ENCODE measurements around the gene GPX1. TPM values are rescaled to one million over a fixed set of nuclear protein-coding genes. Genes with fewer than 3 reads are reported as not detected.
A peak's percentile ranks its signal among the peaks of the same experiment; 100 is the strongest.
"Not testable (repeated sequence)": the region's sequence is repeated elsewhere in the genome, so short reads cannot be mapped to it uniquely, and the experiment has no call there.

The GPX1 gene
- total RNA-seq, 1 donor, result 183 TPM

- H3K4me2 ChIP-seq (ENCODE audit: insufficient read depth, low read length), result peak overlapping the region; percentile 87
- H3K79me2 ChIP-seq (ENCODE audit: insufficient read depth, low read length), result peaks cover 56% of the 10 kb centered on the region
- H3K9me3 ChIP-seq (ENCODE audit: low read depth, low read length), result no peaks in the 10 kb centered on the region
- H3K27ac ChIP-seq (ENCODE audit: low read depth, low read length), result peak overlapping the region; percentile 89
- peaks cover 64% of the 10 kb centered on the region for H3K36me3 ChIP-seq (ENCODE audit: insufficient read depth, low read length)
- no peak overlapping the region for H2AFZ ChIP-seq (ENCODE audit: low read length)
- no peak for TF ChIP-seq CTCF (IDR thresholded peaks at IDR 0.05; ENCODE audit: extremely low read depth, low read depth, low read length)
- H3K4me1 ChIP-seq (ENCODE audit: insufficient read depth, low read length), result peaks cover 54% of the 10 kb centered on the region
- H3K27me3 ChIP-seq (ENCODE audit: insufficient read depth, low read length), result no peaks in the 10 kb centered on the region
- peak; percentile 76 for DNase-seq (ENCODE audit: insufficient read length, low spot score, missing footprints)
- peaks cover 26% of the 10 kb centered on the region for H4K20me1 ChIP-seq (ENCODE audit: insufficient read depth, low read length)
- H3K4me3 ChIP-seq (ENCODE audit: insufficient read depth, low read length), result peak overlapping the region; percentile 79
Measured at GRCh38 chr3:49358884-49359225, 702 bp upstream of the GPX1 start.

GRCh38 chr3:49357443-49358216 is 523 bp downstream of the GPX1 start:
- Histone ChIP-seq H3K36me3 (ENCODE audit: insufficient read depth, low read length) (peaks cover 54% of the 10 kb centered on the region), H4K20me1 (ENCODE audit: insufficient read depth, low read length) (peaks cover 15% of the 10 kb centered on the region), H3K4me2 (ENCODE audit: insufficient read depth, low read length) (peak overlapping the region; percentile 87), H3K27ac (ENCODE audit: low read depth, low read length) (peak overlapping the region; percentile 89), H3K4me1 (ENCODE audit: insufficient read depth, low read length) (peaks cover 46% of the 10 kb centered on the region), H3K4me3 (ENCODE audit: insufficient read depth, low read length) (peak overlapping the region; percentile 79), H3K79me2 (ENCODE audit: insufficient read depth, low read length) (peaks cover 44% of the 10 kb centered on the region)
- DNase-seq (ENCODE audit: insufficient read length, low spot score, missing footprints), result peak; percentile 98
- H3K9me3 ChIP-seq (ENCODE audit: low read depth, low read length); H2AFZ ChIP-seq (ENCODE audit: low read length); H3K27me3 ChIP-seq (ENCODE audit: insufficient read depth, low read length): not testable (repeated sequence)

GRCh38 chr3:49357095-49357442 is 1.1 kb downstream of the GPX1 start:
- H2AFZ ChIP-seq (ENCODE audit: low read length); H3K27me3 ChIP-seq (ENCODE audit: insufficient read depth, low read length); DNase-seq (ENCODE audit: insufficient read length, low spot score, missing footprints); H3K9me3 ChIP-seq (ENCODE audit: low read depth, low read length): not testable (repeated sequence)
- Histone ChIP-seq H3K4me3 (ENCODE audit: insufficient read depth, low read length) (peak overlapping the region; percentile 79), H3K36me3 (ENCODE audit: insufficient read depth, low read length) (peaks cover 49% of the 10 kb centered on the region), H3K4me1 (ENCODE audit: insufficient read depth, low read length) (peaks cover 46% of the 10 kb centered on the region), H4K20me1 (ENCODE audit: insufficient read depth, low read length) (peaks cover 12% of the 10 kb centered on the region), H3K27ac (ENCODE audit: low read depth, low read length) (peak overlapping the region; percentile 89), H3K4me2 (ENCODE audit: insufficient read depth, low read length) (peak overlapping the region; percentile 87), H3K79me2 (ENCODE audit: insufficient read depth, low read length) (peaks cover 38% of the 10 kb centered on the region)

GRCh38 chr3:49352890-49353421 is 5.2 kb downstream of the GPX1 start:
- Histone ChIP-seq H2AFZ (ENCODE audit: low read length) (no peak overlapping the region), H3K36me3 (ENCODE audit: insufficient read depth, low read length) (peaks cover 18% of the 10 kb centered on the region), H3K4me2 (ENCODE audit: insufficient read depth, low read length) (no peak overlapping the region), H3K27me3 (ENCODE audit: insufficient read depth, low read length) (no peaks in the 10 kb centered on the region), H3K27ac (ENCODE audit: low read depth, low read length) (peak overlapping the region; percentile 40), H3K4me3 (ENCODE audit: insufficient read depth, low read length) (no peak overlapping the region), H3K79me2 (ENCODE audit: insufficient read depth, low read length) (peaks cover 19% of the 10 kb centered on the region), H4K20me1 (ENCODE audit: insufficient read depth, low read length) (peaks cover 12% of the 10 kb centered on the region), H3K4me1 (ENCODE audit: insufficient read depth, low read length) (peaks cover 36% of the 10 kb centered on the region), H3K9me3 (ENCODE audit: low read depth, low read length) (no peaks in the 10 kb centered on the region)
- no peak for DNase-seq (ENCODE audit: insufficient read length, low spot score, missing footprints)
- TF ChIP-seq CTCF (IDR thresholded peaks at IDR 0.05; ENCODE audit: extremely low read depth, low read depth, low read length), result no peak

- DNase-seq (ENCODE audit: insufficient read length, low spot score, missing footprints), result no peak
- no peaks in the 10 kb centered on the region for H3K9me3 ChIP-seq (ENCODE audit: low read depth, low read length)
- no peak overlapping the region for H3K4me3 ChIP-seq (ENCODE audit: insufficient read depth, low read length)
- H3K36me3 ChIP-seq (ENCODE audit: insufficient read depth, low read length), result peaks cover 18% of the 10 kb centered on the region
- H3K4me2 ChIP-seq (ENCODE audit: insufficient read depth, low read length), result peak overlapping the region; percentile 54
- peaks cover 16% of the 10 kb centered on the region for H3K79me2 ChIP-seq (ENCODE audit: insufficient read depth, low read length)
- H3K27ac ChIP-seq (ENCODE audit: low read depth, low read length), result peak overlapping the region; percentile 40
- no peak for TF ChIP-seq CTCF (IDR thresholded peaks at IDR 0.05; ENCODE audit: extremely low read depth, low read depth, low read length)
- peaks cover 8% of the 10 kb centered on the region for H4K20me1 ChIP-seq (ENCODE audit: insufficient read depth, low read length)
- H3K27me3 ChIP-seq (ENCODE audit: insufficient read depth, low read length), result no peaks in the 10 kb centered on the region
- H3K4me1 ChIP-seq (ENCODE audit: insufficient read depth, low read length), result peaks cover 32% of the 10 kb centered on the region
- H2AFZ ChIP-seq (ENCODE audit: low read length), result no peak overlapping the region
Measured at GRCh38 chr3:49352281-49352680, 5.9 kb downstream of the GPX1 start.
